NCI-H1436 (cell line): ENCODE data around the gene CEP170B.
"Not testable (repeated sequence)": the region's sequence is repeated elsewhere in the genome, so short reads cannot be mapped to it uniquely, and the experiment has no call there.

Source experiments
- DNase-seq: peaks from one replicate; lab custom pipeline; 2025; lab: John Stamatoyannopoulos, UW

CEP170B gene

GRCh38 chr14:104944436-104945205 is 79.6 kb downstream of the CEP170B start:
- not testable (repeated sequence) for DNase-seq

- DNase-seq: not testable (repeated sequence)
These were observed 80.2 kb downstream of the CEP170B start for GRCh38 chr14:104945266-104945665.
